Activated CD4-positive, alpha-beta memory T cell treated with anti-CD3 and anti-CD28 coated beads, Interleukin-2, amount 10 ng/mL, durations not matched to agents 7 days and 5 days (primary cell): Measurements from ENCODE around the gene PTPRCAP. TPM values are rescaled to one million over a fixed set of nuclear protein-coding genes. Genes with fewer than 3 reads are reported as not detected.
A peak's percentile ranks its signal among the peaks of the same experiment; 100 is the strongest.

Experiments
- CTCF ChIA-PET: fragments of 350-600 bp; sonication (Branson Sonifier 250); formaldehyde crosslinking; loops from one replicate; lab custom pipeline; 2021; ENCODE audit warnings: antibody characterized with exemption, inconsistent platforms; lab: Charles Lee
- POLR2A ChIA-PET: fragments of 350-600 bp; sonication (Branson Sonifier 250); formaldehyde crosslinking; loops from one replicate; lab custom pipeline; 2021; ENCODE audit warnings: antibody characterized with exemption; lab: Charles Lee
- DNase-seq: peaks from one replicate; pipeline ENCODE4 v3.0.0-alpha.2; 2020
- H3K27ac Mint-ChIP-seq: one replicate; pipeline ENCODE4 v1.8.0; 2021; ENCODE audit warnings: mild to moderate bottlenecking, mixed read lengths
- H3K27me3 Mint-ChIP-seq: one replicate; pipeline ENCODE4 v1.8.0; 2021; ENCODE audit warnings: mixed read lengths
- H3K36me3 Mint-ChIP-seq: one replicate; pipeline ENCODE4 v1.8.0; 2021; ENCODE audit warnings: low read depth, mixed read lengths
- H3K4me1 Mint-ChIP-seq: one replicate; pipeline ENCODE4 v1.8.0; 2021; ENCODE audit warnings: mixed read lengths
- H3K4me3 Mint-ChIP-seq: one replicate; pipeline ENCODE4 v1.8.0; 2021; ENCODE audit warnings: mild to moderate bottlenecking, mixed read lengths
- H3K9me3 Mint-ChIP-seq: one replicate; pipeline ENCODE4 v1.8.0; 2021; ENCODE audit warnings: mixed read lengths
- total RNA-seq, 2 experiments: library from RNA; stranded (reverse); gene quantifications; one replicate each; pipeline ENCODE4 v1.2.3, GENCODE V29; 2021

Gene PTPRCAP
- total RNA-seq, 2 experiments from 2014 or later: 398 to 401 TPM

- Mint-ChIP-seq H3K4me1 (peaks cover 68% of the 10 kb centered on the region), H3K27me3 (no peaks in the 10 kb centered on the region)
These were observed 41.3 kb downstream of the PTPRCAP start for GRCh38 chr11:67396259-67396581.

DNA sequence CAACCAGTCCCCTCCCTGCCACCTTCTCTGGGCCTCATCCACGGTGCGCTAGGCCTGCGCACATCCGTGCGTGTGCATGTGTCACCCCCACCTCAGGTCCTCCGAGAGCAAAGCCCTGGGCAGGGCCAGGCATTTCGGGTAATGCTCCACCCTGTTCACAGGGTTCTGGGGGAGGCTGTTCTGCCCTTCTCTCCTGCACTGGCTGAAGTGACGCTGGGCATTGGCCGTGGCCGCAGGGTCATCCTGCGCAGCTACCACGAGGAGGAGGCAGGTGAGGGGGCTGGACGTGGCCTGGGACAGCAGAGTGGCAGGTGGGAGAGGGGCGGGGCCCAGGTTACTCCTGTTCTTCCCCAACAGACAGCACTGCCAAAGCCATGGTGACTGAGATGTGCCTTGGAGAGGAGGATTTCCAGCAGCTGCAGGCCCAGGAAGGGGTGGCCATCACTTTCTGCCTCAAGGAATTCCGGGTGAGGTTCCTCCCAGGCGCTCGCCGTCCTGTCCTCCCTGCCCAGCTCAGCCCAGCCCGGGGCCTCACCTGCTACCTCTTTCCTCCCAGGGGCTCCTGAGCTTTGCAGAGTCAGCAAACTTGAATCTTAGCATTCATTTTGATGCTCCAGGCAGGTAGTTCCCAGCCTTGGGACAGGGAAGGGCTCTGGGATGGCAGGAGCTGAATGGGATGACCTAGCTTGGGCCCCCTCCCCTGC is 41.8 kb downstream of the PTPRCAP start:
- H3K9me3 Mint-ChIP-seq: no peaks in the 10 kb centered on the region
- no peak for DNase-seq
- H3K36me3 Mint-ChIP-seq: peaks cover 50% of the 10 kb centered on the region
- no peak overlapping the region for H3K4me3 Mint-ChIP-seq
- H3K27me3 Mint-ChIP-seq: no peaks in the 10 kb centered on the region
- ChIA-PET POLR2A (interaction anchor here (0.8 to 10.7 kb wide), 9 partner anchors 9 to 108 kb away, joined by 3 to 361 read pairs (median 6); partner anchors contain the start of genes PTPRCAP, RPS6KB2 and TMEM134), CTCF (interaction anchor here (1.1 to 1.9 kb wide), 3 partner anchors 14 to 74 kb away, joined by 3 to 5 read pairs (median 3); no protein-coding TSS in a partner anchor)
- H3K4me1 Mint-ChIP-seq: peaks cover 71% of the 10 kb centered on the region
- peak overlapping the region; percentile 79 for H3K27ac Mint-ChIP-seq

More at GRCh38 chr11:67396259-67396581, 41.3 kb downstream of the PTPRCAP start:
- DNase-seq: no peak
- Mint-ChIP-seq H3K36me3 (peaks cover 54% of the 10 kb centered on the region), H3K4me3 (no peak overlapping the region), H3K9me3 (no peaks in the 10 kb centered on the region), H3K27ac (peak overlapping the region; percentile 79)
- ChIA-PET CTCF (interaction anchor here (1.1 to 1.9 kb wide), 3 partner anchors 15 to 74 kb away, joined by 3 to 5 read pairs (median 3); no protein-coding TSS in a partner anchor), POLR2A (interaction anchor here (0.6 to 10.7 kb wide), 12 partner anchors 9 to 112 kb away, joined by 3 to 361 read pairs (median 4); partner anchors contain the start of genes CDK2AP2, PTPRCAP, RPS6KB2 and TMEM134)

DNA sequence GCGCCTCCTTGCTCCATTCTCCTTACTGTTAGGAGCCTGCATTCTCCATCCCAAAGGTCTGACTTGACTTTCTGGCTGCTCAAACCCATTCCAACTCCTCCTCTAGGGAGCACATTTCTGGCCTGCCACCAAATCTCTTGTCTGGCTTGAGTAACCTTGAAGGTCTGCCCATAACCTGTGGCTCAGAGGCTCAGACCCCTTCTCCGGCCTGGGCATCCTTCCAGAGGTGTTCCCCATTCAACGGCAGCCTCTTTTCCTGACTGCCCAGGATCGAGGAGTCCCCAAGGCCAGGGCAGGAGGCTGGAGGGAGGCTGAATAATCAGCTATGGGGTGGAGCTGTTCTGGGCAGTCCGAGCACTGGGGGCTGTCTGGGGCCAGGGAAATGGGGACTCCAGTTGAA is 43.5 kb downstream of the PTPRCAP start:
- Mint-ChIP-seq H3K27me3 (no peaks in the 10 kb centered on the region), H3K4me3 (peak overlapping the region; percentile 59), H3K36me3 (peaks cover 36% of the 10 kb centered on the region), H3K9me3 (no peaks in the 10 kb centered on the region), H3K27ac (peak overlapping the region; percentile 52), H3K4me1 (peaks cover 65% of the 10 kb centered on the region)
- no peak for DNase-seq
- ChIA-PET POLR2A (interaction anchor here (0.8 to 6.7 kb wide), 6 partner anchors 9 to 93 kb away, joined by 3 to 97 read pairs (median 10); partner anchors contain the start of genes POLD4, PPP1CA, PTPRCAP and TBC1D10C), CTCF (interaction anchor here (0.8 kb wide), 1 partner anchor 155 kb away, joined by 3 read pairs; no protein-coding TSS in a partner anchor)

GRCh38 chr11:67393437-67393836 is 44.0 kb downstream of the PTPRCAP start:
- H3K36me3 Mint-ChIP-seq: peaks cover 34% of the 10 kb centered on the region
- H3K27me3 Mint-ChIP-seq: no peaks in the 10 kb centered on the region
- H3K4me3 Mint-ChIP-seq: peak overlapping the region; percentile 94
- POLR2A ChIA-PET: interaction anchor here (1.1 to 6.7 kb wide), 5 partner anchors 9 to 94 kb away, joined by 3 to 97 read pairs (median 23); partner anchors contain the start of genes POLD4, PPP1CA, PTPRCAP and TBC1D10C
- no peak overlapping the region for H3K27ac Mint-ChIP-seq
- no peaks in the 10 kb centered on the region for H3K9me3 Mint-ChIP-seq
- CTCF ChIA-PET: interaction anchor here (0.7 to 35.2 kb wide), 3 partner anchors 8 to 89 kb away, joined by 4 to 847 read pairs (median 24); partner anchors contain the start of genes AIP, POLD4 and PPP1CA
- H3K4me1 Mint-ChIP-seq: peaks cover 63% of the 10 kb centered on the region
- no peak for DNase-seq

DNA sequence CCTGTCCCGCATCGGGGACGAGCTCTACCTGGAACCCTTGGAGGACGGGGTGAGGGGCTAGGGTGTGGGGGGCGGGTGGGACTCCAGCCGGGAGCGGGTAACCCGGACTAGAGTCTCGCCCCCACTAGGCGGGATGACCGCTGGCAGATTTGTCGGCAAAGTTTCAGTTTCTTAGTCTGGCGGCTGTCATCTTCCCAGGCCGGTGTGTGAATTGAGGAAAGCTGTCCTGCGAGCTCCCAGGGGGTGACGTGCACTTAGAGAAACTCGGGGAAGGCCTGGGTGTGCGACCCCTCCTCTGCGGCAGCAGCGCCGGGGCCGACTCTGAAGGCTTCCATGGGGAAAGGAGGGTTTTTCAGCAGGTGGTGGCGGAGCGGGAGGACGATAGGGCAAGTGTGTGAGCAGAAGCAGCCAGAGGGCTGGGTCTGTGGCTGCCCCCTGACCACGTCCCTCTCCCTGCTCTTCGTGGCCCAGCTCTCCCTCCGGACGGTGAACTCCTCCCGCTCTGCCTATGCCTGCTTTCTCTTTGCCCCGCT is 45.2 kb downstream of the PTPRCAP start:
- Mint-ChIP-seq H3K27ac (peak overlapping the region; percentile 81), H3K36me3 (peaks cover 22% of the 10 kb centered on the region), H3K9me3 (no peaks in the 10 kb centered on the region), H3K27me3 (no peaks in the 10 kb centered on the region), H3K4me1 (peaks cover 51% of the 10 kb centered on the region), H3K4me3 (peak overlapping the region; percentile 94)
- CTCF ChIA-PET: interaction anchor here (0.9 to 35.2 kb wide), 8 partner anchors 9 to 115 kb away, joined by 3 to 847 read pairs (median 6); partner anchors contain the start of genes AIP, POLD4, PPP1CA and TBC1D10C
- no peak for DNase-seq
- POLR2A ChIA-PET: interaction anchor here (0.6 to 6.7 kb wide), 20 partner anchors 10 to 222 kb away, joined by 3 to 97 read pairs (median 4); partner anchors contain the start of genes AIP, POLD4, PPP1CA and PTPRCAP

DNA sequence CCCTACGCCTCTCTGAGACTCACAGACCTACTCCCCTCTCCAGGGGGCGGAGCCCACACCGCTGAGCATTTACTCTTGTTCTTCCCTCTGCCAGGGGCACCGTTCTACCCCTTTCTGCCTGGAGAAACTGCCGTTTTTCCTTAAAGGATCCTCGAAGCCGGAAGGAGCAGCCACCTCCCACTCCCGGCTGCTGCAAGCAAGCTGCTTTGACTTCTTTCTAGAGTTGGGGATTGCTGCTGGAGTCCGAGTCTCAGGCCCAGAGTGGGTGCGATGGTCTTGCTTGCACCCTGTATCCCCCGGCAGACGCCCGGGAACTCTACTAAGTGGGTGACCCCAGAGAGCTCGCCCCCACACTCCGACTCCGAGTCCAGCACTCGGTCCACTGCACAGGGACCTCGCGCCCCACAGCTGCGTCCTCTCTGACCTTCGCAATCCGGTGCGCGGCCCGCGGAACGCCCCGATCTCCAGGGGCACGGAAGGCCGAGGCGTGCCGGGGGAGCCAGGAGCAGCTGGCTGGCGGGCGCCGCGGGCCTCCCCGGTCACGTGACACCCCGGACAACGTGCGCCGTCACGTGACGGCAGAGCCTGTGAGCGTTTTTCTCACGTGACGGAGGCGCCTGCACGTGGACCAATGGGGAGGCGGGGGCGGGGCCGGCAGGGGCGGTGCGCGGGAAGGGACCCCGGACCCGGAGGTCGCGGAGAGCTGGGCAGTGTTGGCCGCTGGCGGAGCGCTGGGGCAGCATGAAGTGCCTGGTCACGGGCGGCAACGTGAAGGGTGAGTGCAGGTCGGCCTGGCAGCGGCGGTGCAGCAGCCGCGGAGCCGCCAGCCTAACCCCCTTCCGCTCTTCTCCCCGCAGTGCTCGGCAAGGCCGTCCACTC is 45.9 kb downstream of the PTPRCAP start, which contains the start of gene RAD9A:
RAD9A (plus strand) TSS at position 683 of the 879 bp plus-strand sequence; CDS start at position 742, 59 bp downstream.
- DNase-seq: peak; percentile 95
- no peaks in the 10 kb centered on the region for H3K27me3 Mint-ChIP-seq

DNA sequence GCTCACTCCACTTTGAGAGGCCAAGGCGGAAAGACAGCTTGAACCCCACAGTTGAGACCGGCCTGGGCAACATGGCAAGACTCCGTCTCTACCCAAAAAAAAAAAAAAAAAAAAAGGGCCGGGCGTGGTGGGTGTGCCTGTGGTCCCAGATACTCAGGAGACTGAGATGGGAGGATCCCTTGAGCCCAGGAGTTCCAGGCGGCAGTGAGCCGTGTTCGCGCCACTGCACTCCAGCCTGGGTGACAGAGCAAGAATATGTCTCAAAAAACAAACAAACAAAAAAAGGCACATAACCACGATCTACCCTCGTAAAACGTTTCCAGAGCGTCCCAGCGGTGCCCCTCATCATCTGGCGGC is 46.6 kb downstream of the PTPRCAP start:
- peaks cover 38% of the 10 kb centered on the region for H3K4me1 Mint-ChIP-seq
- no peaks in the 10 kb centered on the region for H3K9me3 Mint-ChIP-seq
- ChIA-PET POLR2A (interaction anchor here (0.7 to 6.7 kb wide), 14 partner anchors 8 to 117 kb away, joined by 3 to 97 read pairs (median 4); partner anchors contain the start of genes CDK2AP2, POLD4, PPP1CA and PTPRCAP), CTCF (interaction anchor here (1.5 to 35.2 kb wide), 5 partner anchors 10 to 138 kb away, joined by 4 to 847 read pairs (median 24); partner anchors contain the start of genes POLD4 and PPP1CA)
- peak overlapping the region; percentile 94 for H3K4me3 Mint-ChIP-seq
- DNase-seq: no peak
- H3K36me3 Mint-ChIP-seq: peaks cover 11% of the 10 kb centered on the region
- H3K27ac Mint-ChIP-seq: peak overlapping the region; percentile 56
- H3K27me3 Mint-ChIP-seq: peaks cover 2% of the 10 kb centered on the region

More for the DNA sequence above, 45.9 kb downstream of the PTPRCAP start, which contains the start of gene RAD9A:
- CTCF ChIA-PET: interaction anchor here (0.9 to 35.2 kb wide), 10 partner anchors 10 to 138 kb away, joined by 3 to 847 read pairs (median 6); partner anchors contain the start of genes AIP, POLD4, PPP1CA and TBC1D10C
- POLR2A ChIA-PET: interaction anchor here (0.6 to 6.7 kb wide), 26 partner anchors 9 to 222 kb away, joined by 3 to 97 read pairs (median 4); partner anchors contain the start of genes AIP, CDK2AP2, POLD4 and PPP1CA
- H3K9me3 Mint-ChIP-seq: no peaks in the 10 kb centered on the region
- H3K4me3 Mint-ChIP-seq: peak within 1 kb of the TSS; percentile 94
- H3K4me1 Mint-ChIP-seq: peaks cover 45% of the 10 kb centered on the region
- peak within 1 kb of the TSS; percentile 81 for H3K27ac Mint-ChIP-seq
- H3K36me3 Mint-ChIP-seq: peaks cover 16% of the 10 kb centered on the region

- H3K27ac Mint-ChIP-seq: no peak overlapping the region
- DNase-seq: peak; percentile 65
These were observed 48.0 kb downstream of the PTPRCAP start for GRCh38 chr11:67389477-67389876.

GRCh38 chr11:67387518-67387917 is 50.0 kb downstream of the PTPRCAP start:
- ChIA-PET POLR2A (interaction anchor here (0.8 to 4.5 kb wide), 4 partner anchors 14 to 115 kb away, joined by 3 to 22 read pairs (median 5); partner anchors contain the start of genes POLD4 and PPP1CA), CTCF (interaction anchor here (2.3 to 35.2 kb wide), 2 partner anchors 30 to 41 kb away, joined by 14 to 847 read pairs; partner anchors contain the start of gene POLD4)
- peaks cover 20% of the 10 kb centered on the region for H3K4me1 Mint-ChIP-seq
- no peak overlapping the region for H3K27ac Mint-ChIP-seq
- peaks cover 2% of the 10 kb centered on the region for H3K36me3 Mint-ChIP-seq
- no peak for DNase-seq
- H3K9me3 Mint-ChIP-seq: no peaks in the 10 kb centered on the region
- peaks cover 16% of the 10 kb centered on the region for H3K27me3 Mint-ChIP-seq
- no peak overlapping the region for H3K4me3 Mint-ChIP-seq

More at GRCh38 chr11:67389477-67389876, 48.0 kb downstream of the PTPRCAP start:
- Mint-ChIP-seq H3K4me1 (peaks cover 35% of the 10 kb centered on the region), H3K36me3 (peaks cover 9% of the 10 kb centered on the region), H3K9me3 (no peaks in the 10 kb centered on the region), H3K4me3 (peak overlapping the region; percentile 40), H3K27me3 (peaks cover 13% of the 10 kb centered on the region)
- POLR2A ChIA-PET: interaction anchor here (6.7 kb wide), 1 partner anchor 13 kb away, joined by 97 read pairs; the partner anchor contains the start of genes PPP1CA and TBC1D10C
- CTCF ChIA-PET: interaction anchor here (0.5 to 35.2 kb wide), 4 partner anchors 8 to 47 kb away, joined by 3 to 847 read pairs (median 14); partner anchors contain the start of gene POLD4

DNA sequence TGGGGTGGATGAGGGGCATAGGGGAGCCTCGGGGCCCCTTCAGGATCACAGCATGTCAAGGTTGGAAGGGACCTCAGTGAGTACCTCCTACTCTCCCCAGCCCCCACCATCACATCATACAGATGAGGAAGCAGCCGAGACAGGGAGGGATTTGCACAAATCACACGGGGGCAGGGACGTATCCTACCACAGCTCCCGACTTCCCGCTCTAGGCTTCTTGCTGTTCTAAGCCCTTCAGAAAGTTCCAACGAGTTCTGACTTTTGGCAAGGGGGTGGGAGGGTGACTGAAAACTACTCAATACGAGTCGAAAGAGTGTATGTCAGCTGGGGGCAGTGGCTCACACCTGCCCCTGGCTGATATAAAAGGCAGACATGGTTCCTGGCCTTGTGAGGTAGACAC is 50.4 kb downstream of the PTPRCAP start:
- ChIA-PET CTCF (interaction anchor here (0.7 to 35.2 kb wide), 5 partner anchors 13 to 135 kb away, joined by 3 to 847 read pairs (median 5); partner anchors contain the start of genes CLCF1 and POLD4), POLR2A (interaction anchor here (1.2 to 4.5 kb wide), 4 partner anchors 15 to 115 kb away, joined by 3 to 22 read pairs (median 7); partner anchors contain the start of genes POLD4 and PPP1CA)
- no peak for DNase-seq
- Mint-ChIP-seq H3K36me3 (no peaks in the 10 kb centered on the region), H3K4me1 (peaks cover 18% of the 10 kb centered on the region), H3K27me3 (peaks cover 20% of the 10 kb centered on the region), H3K4me3 (no peak overlapping the region), H3K9me3 (no peaks in the 10 kb centered on the region), H3K27ac (no peak overlapping the region)
